OCI-LY1 (cell line): ENCODE results near the gene FBXW5.

Experiments used
- H2AFZ ChIP-seq: fragments of 200-600 bp; sonication (generic), shearing (Covaris generic); 2 replicates; pipeline ENCODE4 v1.6.0; 2014; ENCODE audit warnings: antibody characterized with exemption, mild to moderate bottlenecking, low read length
- H3F3A ChIP-seq: fragments of 200-600 bp; sonication (generic), shearing (Covaris generic); 2 replicates; pipeline ENCODE4 v1.6.0; 2014; ENCODE audit warnings: mild to moderate bottlenecking, antibody characterized with exemption, low read length, moderate library complexity; ENCODE audit not compliant: insufficient read depth
- H3K27ac ChIP-seq: fragments of 200-600 bp; sonication (generic); 2 replicates; pipeline ENCODE4 v1.5.1; 2014; ENCODE audit warnings: low read length, mixed run types, mild to moderate bottlenecking, low read depth; ENCODE audit not compliant: poor library complexity, severe bottlenecking
- H3K27me3 ChIP-seq: fragments of 200-600 bp; sonication (generic); 2 replicates; pipeline ENCODE4 v1.6.0; 2014; ENCODE audit warnings: antibody characterized with exemption, mild to moderate bottlenecking, low read length, moderate library complexity; ENCODE audit not compliant: insufficient read depth
- H3K36me3 ChIP-seq: fragments of 200-600 bp; sonication (generic); 2 replicates; pipeline ENCODE4 v1.6.1; 2014; ENCODE audit warnings: mild to moderate bottlenecking, antibody characterized with exemption, low read length, moderate library complexity, mixed read lengths; ENCODE audit not compliant: insufficient read depth
- H3K4me1 ChIP-seq: fragments of 200-600 bp; sonication (generic); 2 replicates; pipeline ENCODE4 v1.5.1; 2014; ENCODE audit warnings: mild to moderate bottlenecking, low read length, moderate library complexity; ENCODE audit not compliant: insufficient read depth, severe bottlenecking
- H3K4me2 ChIP-seq: fragments of 200-600 bp; sonication (generic), shearing (Covaris generic); 2 replicates; pipeline ENCODE4 v1.6.1; 2014; ENCODE audit warnings: low read length
- H3K4me3 ChIP-seq: fragments of 200-600 bp; sonication (generic); 2 replicates; pipeline ENCODE4 v1.5.1; 2014; ENCODE audit warnings: low read length, low read depth, mild to moderate bottlenecking, mixed read lengths; ENCODE audit not compliant: poor library complexity, severe bottlenecking
- H3K79me2 ChIP-seq: fragments of 200-600 bp; shearing (Covaris generic); 2 replicates; pipeline ENCODE4 v1.6.1; 2016; ENCODE audit warnings: mixed run types, low read length, mixed read lengths; ENCODE audit not compliant: insufficient read depth
- H3K9ac ChIP-seq: fragments of 200-600 bp; sonication (generic), shearing (Covaris generic); 2 replicates; pipeline ENCODE4 v1.6.1; 2014; ENCODE audit warnings: mild to moderate bottlenecking, low read length, mixed read lengths
- H3K9me2 ChIP-seq: fragments of 200-600 bp; sonication (generic), shearing (Covaris generic); 2 replicates; pipeline ENCODE4 v1.6.1; 2014; ENCODE audit warnings: low read depth, mild to moderate bottlenecking, low read length, mixed read lengths
- H3K9me3 ChIP-seq: fragments of 200-600 bp; shearing (Covaris generic); 2 replicates; pipeline ENCODE4 v1.6.1; 2014; ENCODE audit warnings: low read length, mixed read lengths
- H4K20me1 ChIP-seq: fragments of 200-600 bp; sonication (generic), shearing (Covaris generic); 2 replicates; pipeline ENCODE4 v1.6.0; 2016; ENCODE audit warnings: mild to moderate bottlenecking, low read length; ENCODE audit not compliant: insufficient read depth
- CTCF ChIP-seq: fragments of 200-600 bp; sonication (generic), shearing (Covaris generic); IDR thresholded peaks from 2 replicates; pipeline ENCODE4 v1.5.1; 2017; ENCODE audit warnings: mild to moderate bottlenecking, antibody characterized with exemption, low read length, moderate library complexity, mixed read lengths
- EZH2 ChIP-seq: fragments of 200-600 bp; sonication (generic), shearing (Covaris generic); IDR thresholded peaks from 2 replicates; pipeline ENCODE4 v1.8.0; 2017; ENCODE audit warnings: borderline replicate concordance, mixed run types, mild to moderate bottlenecking, antibody characterized with exemption, low read length, moderate library complexity, mixed read lengths

FBXW5 gene

GRCh38 chr9:136899196-136899595 lies 45.3 kb downstream of the FBXW5 start:
- Histone ChIP-seq H3K27me3 (no peaks in the 10 kb centered on the region), H3K4me3 (no peak overlapping the region), H3K9ac (no peak overlapping the region; the same call in 1 of the 2 replicates), H3K9me2 (no peaks in the 10 kb centered on the region), H4K20me1 (no peaks in the 10 kb centered on the region), H3K4me1 (peaks cover 61% of the 10 kb centered on the region), H3F3A (no peaks in the 10 kb centered on the region), H3K4me2 (no peak overlapping the region), H3K9me3 (no peaks in the 10 kb centered on the region), H3K36me3 (peaks cover 62% of the 10 kb centered on the region), H3K27ac (peak overlapping the region; percentile 20), H2AFZ (no peak overlapping the region), H3K79me2 (no peaks in the 10 kb centered on the region)
- TF ChIP-seq EZH2 (no peak), CTCF (peak; percentile 34)

- Histone ChIP-seq H3K27ac (peak overlapping the region; percentile 20), H3K9me3 (no peaks in the 10 kb centered on the region), H3K4me3 (no peak overlapping the region), H3K27me3 (no peaks in the 10 kb centered on the region), H4K20me1 (no peaks in the 10 kb centered on the region), H3F3A (no peaks in the 10 kb centered on the region), H3K4me1 (peaks cover 61% of the 10 kb centered on the region), H3K4me2 (no peak overlapping the region), H3K9me2 (no peaks in the 10 kb centered on the region), H3K79me2 (no peaks in the 10 kb centered on the region), H3K36me3 (peaks cover 58% of the 10 kb centered on the region), H2AFZ (no peak overlapping the region), H3K9ac (no peak overlapping the region)
- TF ChIP-seq EZH2 (no peak), CTCF (no peak)
Measured at GRCh38 chr9:136898483-136899100, 45.9 kb downstream of the FBXW5 start.

GRCh38 chr9:136896027-136896426 lies 48.5 kb downstream of the FBXW5 start:
- Histone ChIP-seq H3K36me3 (peaks cover 52% of the 10 kb centered on the region), H3K27ac (no peak overlapping the region), H3K79me2 (peaks cover 14% of the 10 kb centered on the region; the same call in 1 of the 2 replicates), H3K4me3 (no peak overlapping the region), H4K20me1 (no peaks in the 10 kb centered on the region), H3K9me2 (no peaks in the 10 kb centered on the region), H3K9ac (no peak overlapping the region), H2AFZ (no peak overlapping the region), H3K9me3 (no peaks in the 10 kb centered on the region), H3K27me3 (no peaks in the 10 kb centered on the region), H3F3A (no peaks in the 10 kb centered on the region), H3K4me1 (peaks cover 41% of the 10 kb centered on the region), H3K4me2 (no peak overlapping the region; the same call in 1 of the 2 replicates)
- TF ChIP-seq EZH2 (no peak), CTCF (no peak)
